ENCODE measurements around the gene C5AR1.
A peak's percentile ranks its signal among the peaks of the same experiment; 100 is the strongest.

C5AR1 gene

GRCh38 chr19:47310819-47311218, 1.2 kb downstream of the C5AR1 start:
- TF ChIP-seq GATA1 (IDR thresholded peaks at IDR 0.05; ENCODE audit: low read depth, low read length), result no peak
- TF ChIP-seq POLR2A (IDR thresholded peaks at IDR 0.05; ENCODE audit: low read length), result no peak

GRCh38 chr19:47312366-47313006, 2.8 kb downstream of the C5AR1 start:
- no peak for DNase-seq
- TF ChIP-seq GATA1 (IDR thresholded peaks at IDR 0.05; ENCODE audit: low read depth, low read length) (no peak), POLR2A (IDR thresholded peaks at IDR 0.05; ENCODE audit: low read length) (no peak)

More at GRCh38 chr19:47310819-47311218, 1.2 kb downstream of the C5AR1 start:
- peak in 1 of 2 experiments; percentile 48 for DNase-seq

- TF ChIP-seq POLR2A (IDR thresholded peaks at IDR 0.05; ENCODE audit: low read length), result no peak
- no peak for TF ChIP-seq GATA1 (IDR thresholded peaks at IDR 0.05; ENCODE audit: low read depth, low read length)
- peak in 1 of 2 experiments; percentile 44 for DNase-seq
Observed at GRCh38 chr19:47313754-47314295, 4.2 kb downstream of the C5AR1 start.

GRCh38 chr19:47315125-47315821, 5.6 kb downstream of the C5AR1 start:
- TF ChIP-seq GATA1 (IDR thresholded peaks at IDR 0.05; ENCODE audit: low read depth, low read length) (no peak), POLR2A (IDR thresholded peaks at IDR 0.05; ENCODE audit: low read length) (no peak)
- DNase-seq, result peak; percentile 89 to 95

- TF ChIP-seq POLR2A (IDR thresholded peaks at IDR 0.05; ENCODE audit: low read length), result no peak
- no peak for TF ChIP-seq GATA1 (IDR thresholded peaks at IDR 0.05; ENCODE audit: low read depth, low read length)
Observed at GRCh38 chr19:47316513-47316912, 6.9 kb downstream of the C5AR1 start.

GRCh38 chr19:47319923-47320871, 10.5 kb downstream of the C5AR1 start:
- TF ChIP-seq GATA1 (IDR thresholded peaks at IDR 0.05; ENCODE audit: low read depth, low read length) (no peak), POLR2A (IDR thresholded peaks at IDR 0.05; ENCODE audit: low read length) (no peak)
- DNase-seq, result no peak

More at GRCh38 chr19:47316513-47316912, 6.9 kb downstream of the C5AR1 start:
- DNase-seq, result peak in 1 of 2 experiments; percentile 49

- no peak for DNase-seq
- TF ChIP-seq POLR2A (IDR thresholded peaks at IDR 0.05; ENCODE audit: low read length) (no peak), GATA1 (IDR thresholded peaks at IDR 0.05; ENCODE audit: low read depth, low read length) (no peak)
Observed at GRCh38 chr19:47321630-47322029, 12.0 kb downstream of the C5AR1 start.

GRCh38 chr19:47322058-47322457, 12.4 kb downstream of the C5AR1 start:
- no peak for TF ChIP-seq POLR2A (IDR thresholded peaks at IDR 0.05; ENCODE audit: low read length)
- DNase-seq, result no peak

GRCh38 chr19:47323409-47323808, 13.7 kb downstream of the C5AR1 start:
- DNase-seq, result no peak
- TF ChIP-seq GATA1 (IDR thresholded peaks at IDR 0.05; ENCODE audit: low read depth, low read length) (no peak), POLR2A (IDR thresholded peaks at IDR 0.05; ENCODE audit: low read length) (no peak)

GRCh38 chr19:47323872-47324271, 14.2 kb downstream of the C5AR1 start:
- no peak for DNase-seq
- TF ChIP-seq POLR2A (IDR thresholded peaks at IDR 0.05; ENCODE audit: low read length), result no peak
- TF ChIP-seq GATA1 (IDR thresholded peaks at IDR 0.05; ENCODE audit: low read depth, low read length), result no peak

- no peak for DNase-seq
- TF ChIP-seq POLR2A (IDR thresholded peaks at IDR 0.05; ENCODE audit: low read length) (no peak), GATA1 (IDR thresholded peaks at IDR 0.05; ENCODE audit: low read depth, low read length) (no peak)
Observed at GRCh38 chr19:47324502-47324901, 14.8 kb downstream of the C5AR1 start.

- DNase-seq, result no peak
Observed at GRCh38 chr19:47330466-47330869, 20.8 kb downstream of the C5AR1 start.

GRCh38 chr19:47331490-47331889, 21.8 kb downstream of the C5AR1 start:
- DNase-seq, result no peak
- TF ChIP-seq POLR2A (IDR thresholded peaks at IDR 0.05; ENCODE audit: low read length) (no peak), GATA1 (IDR thresholded peaks at IDR 0.05; ENCODE audit: low read depth, low read length) (no peak)

More at GRCh38 chr19:47330466-47330869, 20.8 kb downstream of the C5AR1 start:
- TF ChIP-seq GATA1 (IDR thresholded peaks at IDR 0.05; ENCODE audit: low read depth, low read length) (no peak), POLR2A (IDR thresholded peaks at IDR 0.05; ENCODE audit: low read length) (no peak)

Data from erythroblast (primary cell).